22Rv1 (cell line): ENCODE results near the gene MEG3.

Source experiments
- CTCF ChIP-seq: fragments of 450-650 bp; IDR thresholded peaks from 2 replicates; pipeline ENCODE4 v1.5.1; 2017; ENCODE audit warnings: mild to moderate bottlenecking
- ZFX ChIP-seq: fragments of 450-650 bp; IDR thresholded peaks from 2 replicates; pipeline ENCODE4 v1.6.1; 2017; ENCODE audit warnings: antibody characterized with exemption, borderline replicate concordance

GRCh38 chr14:100822013-100822412 lies 3.9 kb upstream of the MEG3 start:
- TF ChIP-seq CTCF (no peak), ZFX (no peak)
